NCI-H82 (cell line): ENCODE data around the gene ORAI3.

Experiments
- DNase-seq: peaks from one replicate; lab custom pipeline; 2025; lab: John Stamatoyannopoulos, UW

The ORAI3 gene

DNA sequence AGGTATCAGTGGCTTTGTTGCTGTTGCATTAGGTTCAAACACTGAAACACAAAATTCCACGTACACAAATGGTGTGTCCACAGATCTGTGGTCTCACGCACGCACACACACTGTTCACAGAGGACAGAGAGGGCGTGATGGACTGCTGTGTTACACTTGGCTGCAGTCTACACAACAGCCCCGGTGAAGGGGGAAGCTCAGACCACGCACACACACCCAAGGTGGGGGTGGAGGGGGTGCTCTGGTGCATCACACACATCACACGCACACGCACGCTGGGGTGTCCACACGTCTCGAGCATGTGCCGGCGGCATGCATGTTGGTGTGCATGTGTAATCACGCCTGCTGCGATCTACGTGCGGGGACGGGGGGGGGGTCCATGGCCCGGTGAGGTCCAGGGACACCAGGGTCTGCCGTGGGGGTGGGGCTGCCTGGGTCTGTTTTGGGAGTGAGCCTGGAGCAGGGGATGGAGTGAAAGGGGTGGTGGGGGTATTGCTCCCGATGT, 43.5 kb downstream of the ORAI3 start:
- DNase-seq, result no peak

DNA sequence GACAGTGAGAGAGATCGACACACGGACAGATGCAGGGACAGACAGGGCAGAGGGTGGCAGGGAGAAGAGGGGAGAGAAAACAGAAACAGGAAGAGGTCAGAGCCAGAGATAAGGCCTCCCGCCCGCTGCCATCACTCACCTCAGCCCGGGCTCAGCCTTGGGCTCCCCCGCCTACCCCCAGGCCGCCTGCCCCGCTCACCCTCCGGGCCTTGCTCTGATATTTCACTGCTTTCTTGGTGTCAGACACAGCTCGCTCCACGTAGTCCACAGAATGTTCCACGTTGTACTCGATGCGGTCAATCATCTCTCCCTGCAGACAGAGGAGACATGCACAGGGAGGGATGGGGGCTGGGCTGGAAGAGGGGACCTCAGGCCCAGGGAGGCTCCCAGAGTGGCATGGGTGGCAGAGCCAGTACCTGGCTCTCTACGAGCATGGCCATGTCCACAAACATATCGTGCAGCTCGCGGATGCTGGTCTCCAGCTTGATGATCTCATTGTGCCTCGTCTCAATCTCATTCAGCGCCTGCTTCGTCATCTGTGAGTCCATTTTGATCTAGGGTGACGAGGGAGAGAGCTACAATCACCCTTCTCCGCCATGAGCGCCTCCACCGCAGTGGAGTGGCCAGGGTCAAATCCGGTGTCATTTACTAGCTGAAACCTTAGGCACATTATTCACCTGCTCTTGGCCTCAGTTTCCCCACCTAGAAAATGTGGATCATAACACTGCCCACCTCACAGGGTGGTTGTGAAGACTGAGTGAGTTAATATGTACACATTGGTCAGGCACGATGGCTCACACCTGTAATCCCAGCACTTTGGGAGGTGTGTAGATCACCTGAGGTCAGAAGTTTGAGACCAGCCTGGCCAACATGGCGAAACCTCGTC, 44.3 kb downstream of the ORAI3 start:
- DNase-seq, result no peak

DNA sequence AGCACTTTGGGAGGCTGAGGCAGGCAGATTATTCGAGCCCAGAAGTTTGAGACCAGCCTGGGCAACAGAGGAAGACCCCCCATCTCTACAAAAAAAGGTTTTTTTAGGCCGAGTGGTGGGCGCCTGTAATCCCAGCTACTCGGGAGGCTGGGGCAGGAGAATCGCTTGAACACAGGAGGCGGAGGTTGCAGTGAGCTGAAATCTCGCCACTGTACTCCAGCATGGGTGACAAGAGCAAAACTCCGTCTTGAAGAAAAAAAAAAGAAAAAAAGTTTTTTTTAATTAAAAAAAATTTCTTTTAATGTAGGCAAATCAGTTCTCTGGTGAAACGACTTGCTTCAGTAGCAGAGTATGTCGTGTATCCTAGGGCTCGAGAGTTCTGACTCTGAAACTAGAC, 47.1 kb downstream of the ORAI3 start:
- no peak for DNase-seq

DNA sequence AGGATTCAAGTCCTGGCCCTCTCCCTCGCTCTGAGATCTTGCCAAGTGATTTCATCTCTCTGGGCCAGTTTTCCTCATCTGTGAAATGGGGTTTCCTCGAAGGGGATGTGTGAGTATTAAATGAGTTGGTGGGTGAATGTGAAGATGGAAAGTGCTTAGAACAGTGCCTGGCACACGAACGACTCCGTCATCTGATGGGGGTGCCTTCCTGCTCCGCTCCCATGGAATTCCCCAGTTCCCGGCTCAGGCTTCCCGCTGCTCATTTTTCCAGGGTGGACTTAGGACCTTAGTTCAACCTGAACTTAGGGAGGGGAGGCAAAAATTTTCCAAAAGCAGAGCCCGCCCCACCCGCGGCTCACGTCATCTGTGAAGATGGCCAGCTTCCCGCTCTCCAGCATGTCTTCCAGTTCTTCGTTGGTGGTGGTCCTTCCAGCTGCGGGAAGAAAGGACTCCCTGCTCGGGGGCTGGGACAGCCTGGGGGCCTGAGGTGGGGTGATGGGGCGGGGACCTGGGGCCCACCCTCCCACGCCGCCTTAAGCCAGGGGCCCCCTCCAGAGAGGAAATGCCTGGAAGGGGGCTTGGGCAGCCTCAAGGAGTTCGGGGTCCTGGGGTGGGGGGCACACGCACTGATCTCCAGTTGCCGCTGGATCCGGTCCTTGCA, 47.6 kb downstream of the ORAI3 start:
- DNase-seq, result no peak

DNA sequence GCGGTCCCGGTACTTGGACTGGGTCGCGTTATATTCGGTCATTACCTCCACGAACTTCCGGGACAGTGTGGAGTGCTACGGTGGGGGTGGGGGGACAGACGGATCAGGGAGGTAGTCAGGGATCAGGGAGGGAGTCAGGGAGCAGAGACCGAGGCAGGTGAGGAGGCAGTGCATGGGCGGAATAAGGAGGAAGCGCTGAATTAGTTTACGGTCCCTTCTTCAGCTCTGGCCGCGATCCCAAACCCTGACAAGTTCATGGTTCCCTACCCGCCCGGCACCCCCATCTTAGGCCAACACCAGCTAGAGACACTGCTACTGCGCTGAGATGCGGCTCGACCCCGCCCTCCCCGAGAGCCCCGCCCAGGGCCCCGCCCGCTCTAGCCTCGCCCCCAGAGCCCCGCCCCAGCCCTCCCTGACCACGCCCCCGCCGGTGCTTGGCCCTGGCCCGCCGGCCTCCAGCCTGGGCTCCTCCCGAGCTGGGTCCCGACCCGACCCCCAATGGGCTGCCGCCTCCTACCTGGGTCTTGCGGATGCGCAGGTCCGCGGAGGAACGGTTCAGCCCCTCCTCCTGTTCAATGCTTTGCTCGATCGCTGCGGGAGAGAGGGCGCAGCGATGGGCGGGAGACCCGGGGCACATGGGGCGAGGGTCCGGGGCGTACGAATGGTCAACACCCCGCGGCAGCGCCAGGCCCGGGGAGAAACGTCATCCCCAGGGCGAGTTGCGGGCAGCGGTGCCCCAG, 48.3 kb downstream of the ORAI3 start:
- peak; percentile 26 for DNase-seq

DNA sequence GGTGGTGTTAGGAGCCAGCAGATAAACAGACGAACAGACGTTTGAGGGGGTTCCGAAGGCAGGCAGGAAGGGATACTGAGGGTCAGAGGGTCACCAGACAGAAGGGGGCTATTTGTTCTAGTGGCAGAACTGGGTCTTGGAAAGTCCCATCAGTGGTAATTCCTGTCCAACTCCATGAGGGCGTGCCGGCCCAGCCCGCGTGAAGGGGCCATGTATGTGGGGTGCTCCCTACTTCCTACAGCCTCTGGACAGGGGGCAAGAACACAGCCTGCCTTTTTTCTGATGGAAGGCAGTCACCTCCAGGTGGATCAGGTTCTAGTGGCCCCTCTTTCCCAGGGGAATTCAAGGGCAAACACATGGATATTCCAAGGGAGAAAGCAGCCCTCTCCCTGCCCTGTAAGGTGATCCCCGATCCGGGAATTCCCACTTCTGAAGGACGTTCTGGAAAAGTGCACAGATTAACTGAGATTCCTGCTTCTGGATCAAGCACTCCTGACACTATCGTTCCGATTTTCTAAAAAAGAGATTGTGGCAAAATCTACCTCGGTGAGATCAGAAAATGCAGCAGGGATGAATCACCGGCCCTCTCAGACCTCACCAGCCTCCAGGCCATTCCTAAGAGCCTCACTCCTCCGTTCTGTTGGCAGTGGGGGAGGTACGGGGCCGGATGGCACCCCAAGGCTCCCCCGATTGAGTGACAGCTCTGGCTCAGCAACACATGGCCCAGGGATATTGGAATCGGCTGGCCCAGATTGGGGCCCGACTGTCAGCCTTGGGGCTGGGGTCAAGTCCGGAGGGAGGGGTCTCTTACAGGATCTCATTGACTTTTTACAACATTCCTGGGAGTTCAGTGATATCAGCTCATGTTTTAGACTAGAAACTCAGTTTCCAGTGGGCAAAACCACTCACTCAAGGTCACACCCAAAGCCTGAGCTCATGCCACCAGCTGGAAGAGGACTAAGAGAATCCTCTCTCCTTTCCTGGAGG, 49.1 kb downstream of the ORAI3 start:
- no peak for DNase-seq

DNA sequence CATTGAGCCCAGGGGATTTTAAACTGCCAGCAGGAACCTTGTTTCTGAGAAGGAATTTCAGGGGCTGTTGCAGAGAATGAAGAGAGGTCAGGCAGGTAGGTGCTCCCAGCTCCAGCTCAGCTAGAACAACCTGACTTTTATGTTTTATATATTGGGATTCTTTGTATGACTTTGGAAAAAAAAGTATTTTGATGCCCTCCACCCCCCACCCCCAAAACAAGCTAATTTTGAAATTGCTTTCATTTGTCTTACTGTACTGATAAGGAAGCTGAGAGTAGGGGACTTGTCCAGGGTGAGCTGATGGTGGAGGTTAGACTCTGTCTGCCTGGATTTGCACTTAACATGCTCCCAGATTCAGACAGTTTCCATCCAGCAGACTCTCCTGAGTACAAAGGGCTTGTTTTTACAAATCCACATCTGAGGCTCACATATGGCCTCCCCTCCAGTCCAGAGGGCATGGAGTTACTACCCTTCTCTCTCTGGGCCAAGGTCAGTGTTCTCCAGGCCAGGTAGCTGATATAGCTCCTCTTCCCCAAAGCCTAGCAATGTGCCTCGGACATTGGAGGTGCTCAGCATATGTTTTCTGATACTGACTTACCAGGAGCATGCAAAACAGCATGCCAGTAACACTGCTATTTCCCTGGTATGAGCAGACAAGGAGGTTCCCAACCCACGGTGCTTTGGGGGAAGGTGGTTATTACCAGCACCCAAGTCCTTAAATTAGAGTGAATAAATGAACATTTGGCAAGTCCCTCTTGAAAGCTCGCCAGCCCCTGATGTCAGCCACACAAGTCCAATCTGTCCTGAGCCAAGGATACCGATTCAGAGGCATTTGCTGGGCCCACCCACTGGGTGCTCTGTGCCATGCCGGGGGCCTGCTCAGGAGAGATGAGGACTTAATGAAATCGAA, 50.2 kb downstream of the ORAI3 start:
- DNase-seq, result no peak

DNA sequence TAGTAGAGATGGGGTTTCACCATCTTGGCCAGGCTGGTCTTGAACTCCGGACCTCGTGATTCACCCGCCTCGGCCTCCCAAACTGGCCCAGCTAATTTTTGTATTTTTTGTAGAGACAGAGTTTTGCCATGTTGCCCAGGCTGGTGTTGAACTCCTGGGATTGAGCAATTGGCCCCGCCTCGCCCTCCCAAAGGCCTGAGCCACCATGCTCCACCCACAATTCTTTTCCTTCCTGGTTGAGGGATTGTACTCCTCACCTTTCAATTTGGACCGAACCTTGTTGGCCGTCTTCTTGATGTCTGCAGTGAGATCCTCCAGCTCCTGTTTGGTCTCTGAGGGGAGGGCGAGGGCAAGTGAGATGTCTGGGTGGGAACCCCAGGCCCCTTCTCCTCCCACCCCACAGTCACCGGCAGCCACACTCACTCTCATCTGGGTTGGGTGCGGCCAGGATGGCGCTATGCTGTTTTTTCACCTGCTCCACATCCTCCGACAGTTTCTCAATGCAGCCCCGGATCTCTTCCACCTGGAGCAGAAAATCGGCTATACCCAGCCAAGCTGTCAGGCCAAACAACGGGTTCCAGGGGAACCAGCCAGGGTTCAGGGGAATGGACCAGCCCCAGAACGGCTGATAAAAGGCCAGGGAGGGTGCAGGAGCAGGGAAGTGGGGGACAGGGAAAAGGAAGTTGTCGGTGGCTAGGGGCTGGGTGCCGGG, 52.0 kb downstream of the ORAI3 start:
- DNase-seq, result no peak

DNA sequence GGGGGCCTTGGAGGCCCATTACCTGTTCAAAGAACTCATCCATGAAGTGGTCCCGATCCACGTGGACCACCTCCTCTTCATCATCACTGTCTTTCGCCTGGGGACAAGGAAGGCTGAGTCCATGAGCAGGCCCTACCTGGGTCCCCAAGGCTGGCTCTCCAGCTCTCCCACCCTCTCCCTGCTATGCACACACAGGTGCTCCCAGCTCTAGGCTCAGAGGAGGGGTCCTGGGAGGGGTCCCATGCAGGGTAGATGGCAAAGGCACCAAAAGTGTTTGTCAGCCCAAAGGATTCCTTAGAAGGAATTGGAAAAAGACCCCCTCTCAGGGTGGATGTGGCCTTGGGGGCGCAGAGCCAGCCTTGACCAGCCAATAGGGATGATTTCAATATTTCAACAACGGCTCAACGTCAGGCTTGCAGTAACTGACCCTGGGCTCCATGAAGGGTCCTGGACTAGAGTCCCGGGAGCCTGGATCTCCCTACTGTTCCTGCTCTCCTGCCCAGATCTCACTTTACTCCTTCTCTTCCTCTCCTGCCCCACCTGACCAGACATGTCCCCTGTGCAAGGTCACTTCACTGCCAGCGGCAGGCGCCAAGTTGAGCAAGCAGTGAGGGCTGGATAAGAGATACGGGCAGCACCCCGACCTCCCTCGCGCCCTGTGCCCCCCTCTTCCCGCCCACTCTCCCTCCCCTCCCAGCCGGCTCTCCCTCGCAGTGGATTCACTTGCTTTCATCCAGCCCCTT, 52.8 kb downstream of the ORAI3 start:
- DNase-seq, result no peak

DNA sequence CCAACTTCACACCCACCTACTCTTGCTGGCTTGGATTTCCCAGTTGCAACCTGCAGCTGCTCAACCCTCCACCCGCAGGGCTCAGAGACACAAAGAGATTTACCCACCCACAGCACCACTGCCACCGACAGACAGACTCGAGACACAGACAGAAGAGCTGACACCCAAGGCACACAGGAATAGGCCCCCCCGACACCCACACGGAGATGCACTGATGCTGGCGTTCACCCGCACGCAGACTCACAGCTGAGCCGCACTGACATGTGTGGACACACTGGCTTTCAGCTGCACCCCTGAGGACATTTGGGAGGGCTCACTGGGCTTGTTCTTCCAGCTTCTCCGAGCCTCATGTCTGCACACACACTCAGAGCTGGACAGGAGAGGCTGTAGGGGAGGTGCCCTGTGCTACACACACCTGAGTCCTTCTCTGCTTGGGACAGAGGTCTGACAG, 53.4 kb downstream of the ORAI3 start:
- no peak for DNase-seq

DNA sequence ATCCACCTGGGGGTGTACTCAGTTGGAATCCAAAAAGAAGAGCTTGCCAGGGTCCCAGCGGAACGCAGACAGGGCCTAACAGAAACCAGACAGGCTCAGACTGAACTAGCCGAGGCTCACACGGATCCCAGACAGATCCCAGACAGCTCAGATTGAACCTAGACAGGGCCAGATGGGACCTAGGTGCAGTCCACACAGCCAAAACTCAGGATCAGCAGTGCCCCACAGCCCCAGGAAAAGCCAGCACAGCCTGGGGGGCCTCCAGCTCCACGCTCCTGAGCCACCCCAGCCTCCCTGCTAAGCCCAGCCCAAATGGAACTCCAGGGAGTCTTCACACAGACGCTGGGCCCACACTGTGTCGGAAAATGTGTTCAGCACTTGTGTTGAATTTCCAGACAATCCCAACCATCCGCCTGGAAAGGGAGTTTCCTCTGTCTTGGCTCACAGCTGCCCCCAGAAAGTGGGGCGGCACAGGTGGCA, 54.0 kb downstream of the ORAI3 start:
- DNase-seq, result peak; percentile 43

DNA sequence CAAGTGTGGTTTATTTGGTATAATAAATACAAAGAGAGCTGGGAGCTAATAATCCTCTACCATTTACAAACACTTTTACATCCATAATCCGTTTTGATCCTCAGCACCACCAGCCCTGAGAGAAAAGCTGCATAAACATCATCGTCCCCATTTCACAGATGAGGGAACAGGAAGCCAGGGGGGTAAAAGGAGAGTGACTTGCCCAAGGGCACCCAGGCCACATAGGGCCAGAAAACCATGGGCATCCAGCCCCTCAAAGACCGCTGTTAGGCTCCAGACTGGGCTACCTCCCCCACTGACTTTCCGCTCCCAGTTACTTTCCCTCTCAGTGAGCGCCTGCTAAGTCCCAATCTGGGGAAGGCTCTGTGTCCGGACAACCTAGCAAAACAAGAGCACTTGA, 54.9 kb downstream of the ORAI3 start:
- no peak for DNase-seq
